ENCODE results near the gene OPA1. TPM values are rescaled to one million over a fixed set of nuclear protein-coding genes. Genes with fewer than 3 reads are reported as not detected.
A peak's percentile ranks its signal among the peaks of the same experiment; 100 is the strongest.

The OPA1 gene
- total and polyA plus RNA-seq, 4 donors: 51.9 to 124 (median 88.3) TPM

GRCh38 chr3:193736616-193737015 is 143.6 kb downstream of the OPA1 start:
- H3K9me3 ChIP-seq (ENCODE audit: control insufficient read depth, insufficient read depth, low read length): no peaks in the 10 kb centered on the region
- DNase-seq (ENCODE audit: low read depth in 4 of 6, low spot score in 6 of 6): no peak
- H3K27me3 ChIP-seq (ENCODE audit: control insufficient read depth, insufficient read depth, low read length): peaks cover 2% of the 10 kb centered on the region
- WGBS (ENCODE audit: insufficient coverage): 93% methylated on average over 8 of the region's 8 CpGs
- H3K36me3 ChIP-seq (ENCODE audit: control insufficient read depth, insufficient read depth, low read length): no peaks in the 10 kb centered on the region
- no peak overlapping the region for H3K27ac ChIP-seq (ENCODE audit: low read depth, low read length)
- no peak overlapping the region for H3K4me3 ChIP-seq (ENCODE audit: low read depth, low read length)
- H3K4me1 ChIP-seq (ENCODE audit: control insufficient read depth, insufficient read depth, low read length): peaks cover 4% of the 10 kb centered on the region

- no peak overlapping the region for H3K4me3 ChIP-seq (ENCODE audit: low read depth, low read length)
- peak in 2 of 6 donors; percentile 44 to 46 for DNase-seq (ENCODE audit: low read depth in 4 of 6, low spot score in 6 of 6)
- H3K36me3 ChIP-seq (ENCODE audit: control insufficient read depth, insufficient read depth, low read length): no peaks in the 10 kb centered on the region
- peaks cover 2% of the 10 kb centered on the region for H3K27me3 ChIP-seq (ENCODE audit: control insufficient read depth, insufficient read depth, low read length)
- H3K27ac ChIP-seq (ENCODE audit: low read depth, low read length): no peak overlapping the region
- H3K9me3 ChIP-seq (ENCODE audit: control insufficient read depth, insufficient read depth, low read length): no peaks in the 10 kb centered on the region
- H3K4me1 ChIP-seq (ENCODE audit: control insufficient read depth, insufficient read depth, low read length): peaks cover 4% of the 10 kb centered on the region
- 51% methylated on average over 17 of the region's 17 CpGs for WGBS (ENCODE audit: insufficient coverage)
Observed at GRCh38 chr3:193737191-193737751, 144.3 kb downstream of the OPA1 start.

GRCh38 chr3:193742628-193743027 is 149.6 kb downstream of the OPA1 start:
- WGBS (ENCODE audit: insufficient coverage): no CpG with 5 or more reads among the region's 4 CpGs
- no peak overlapping the region for H3K27ac ChIP-seq (ENCODE audit: low read depth, low read length)

GRCh38 chr3:193743702-193744047 is 150.7 kb downstream of the OPA1 start:
- Histone ChIP-seq H3K36me3 (ENCODE audit: control insufficient read depth, insufficient read depth, low read length) (no peaks in the 10 kb centered on the region), H3K4me1 (ENCODE audit: control insufficient read depth, insufficient read depth, low read length) (peaks cover 10% of the 10 kb centered on the region)
- WGBS (ENCODE audit: insufficient coverage): 63% methylated on average over 6 of the region's 8 CpGs

More at GRCh38 chr3:193742628-193743027, 149.6 kb downstream of the OPA1 start:
- Histone ChIP-seq H3K36me3 (ENCODE audit: control insufficient read depth, insufficient read depth, low read length) (no peaks in the 10 kb centered on the region), H3K4me1 (ENCODE audit: control insufficient read depth, insufficient read depth, low read length) (peaks cover 10% of the 10 kb centered on the region), H3K9me3 (ENCODE audit: control insufficient read depth, insufficient read depth, low read length) (no peaks in the 10 kb centered on the region), H3K27me3 (ENCODE audit: control insufficient read depth, insufficient read depth, low read length) (no peaks in the 10 kb centered on the region), H3K4me3 (ENCODE audit: low read depth, low read length) (no peak overlapping the region)
- DNase-seq (ENCODE audit: low read depth in 4 of 6, low spot score in 6 of 6): no peak

GRCh38 chr3:193744048-193744821 is 151.2 kb downstream of the OPA1 start:
- Histone ChIP-seq H3K4me1 (ENCODE audit: control insufficient read depth, insufficient read depth, low read length) (peaks cover 10% of the 10 kb centered on the region), H3K9me3 (ENCODE audit: control insufficient read depth, insufficient read depth, low read length) (no peaks in the 10 kb centered on the region), H3K36me3 (ENCODE audit: control insufficient read depth, insufficient read depth, low read length) (no peaks in the 10 kb centered on the region), H3K4me3 (ENCODE audit: low read depth, low read length) (no peak overlapping the region), H3K27me3 (ENCODE audit: control insufficient read depth, insufficient read depth, low read length) (no peaks in the 10 kb centered on the region), H3K27ac (ENCODE audit: low read depth, low read length) (no peak overlapping the region)
- DNase-seq (ENCODE audit: low read depth in 4 of 6, low spot score in 6 of 6): peak in 1 of 6 donors; percentile 51
- WGBS (ENCODE audit: insufficient coverage): 82% methylated on average over 12 of the region's 13 CpGs

More at GRCh38 chr3:193743702-193744047, 150.7 kb downstream of the OPA1 start:
- H3K27me3 ChIP-seq (ENCODE audit: control insufficient read depth, insufficient read depth, low read length): no peaks in the 10 kb centered on the region
- H3K4me3 ChIP-seq (ENCODE audit: low read depth, low read length): no peak overlapping the region
- no peaks in the 10 kb centered on the region for H3K9me3 ChIP-seq (ENCODE audit: control insufficient read depth, insufficient read depth, low read length)
- H3K27ac ChIP-seq (ENCODE audit: low read depth, low read length): no peak overlapping the region
- DNase-seq (ENCODE audit: low read depth in 4 of 6, low spot score in 6 of 6): no peak

- no peak overlapping the region for H3K4me3 ChIP-seq (ENCODE audit: low read depth, low read length)
- H3K36me3 ChIP-seq (ENCODE audit: control insufficient read depth, insufficient read depth, low read length): no peaks in the 10 kb centered on the region
- no peak overlapping the region for H3K27ac ChIP-seq (ENCODE audit: low read depth, low read length)
- peaks cover 10% of the 10 kb centered on the region for H3K4me1 ChIP-seq (ENCODE audit: control insufficient read depth, insufficient read depth, low read length)
- no peaks in the 10 kb centered on the region for H3K27me3 ChIP-seq (ENCODE audit: control insufficient read depth, insufficient read depth, low read length)
- no peaks in the 10 kb centered on the region for H3K9me3 ChIP-seq (ENCODE audit: control insufficient read depth, insufficient read depth, low read length)
- DNase-seq (ENCODE audit: low read depth in 4 of 6, low spot score in 6 of 6): peak in 2 of 6 donors; percentile 26 to 73
- 41% methylated on average over 8 of the region's 9 CpGs for WGBS (ENCODE audit: insufficient coverage)
Observed at GRCh38 chr3:193744822-193745684, 152.0 kb downstream of the OPA1 start.

GRCh38 chr3:193746832-193747231 is 153.8 kb downstream of the OPA1 start:
- DNase-seq (ENCODE audit: low read depth in 4 of 6, low spot score in 6 of 6): no peak
- H3K4me3 ChIP-seq (ENCODE audit: low read depth, low read length): no peak overlapping the region

More at GRCh38 chr3:193746832-193747231, 153.8 kb downstream of the OPA1 start:
- Histone ChIP-seq H3K27ac (ENCODE audit: low read depth, low read length) (no peak overlapping the region), H3K27me3 (ENCODE audit: control insufficient read depth, insufficient read depth, low read length) (no peaks in the 10 kb centered on the region), H3K9me3 (ENCODE audit: control insufficient read depth, insufficient read depth, low read length) (no peaks in the 10 kb centered on the region), H3K36me3 (ENCODE audit: control insufficient read depth, insufficient read depth, low read length) (no peaks in the 10 kb centered on the region), H3K4me1 (ENCODE audit: control insufficient read depth, insufficient read depth, low read length) (peaks cover 10% of the 10 kb centered on the region)
- WGBS (ENCODE audit: insufficient coverage): no CpG with 5 or more reads among the region's 5 CpGs

Small RNA genes lying within 50 kb of the gene (small RNA-seq; reads per million reads assigned to genes)
- gene RF00019 (ENCODE audit: low replicate concordance) (not detected), gene RN7SL447P (ENCODE audit: low replicate concordance) (not detected)

Other genes starting within 250 kb of the OPA1 start
- gene ATP13A5, start 214.5 kb upstream of the OPA1 start, total RNA-seq: 1 to 10 TPM in 1 of 2 donors, under 1 TPM in 1; 0.89 to 1.5 TPM
- 1 to 10 TPM; 2.6 to 3.9 TPM for gene ATP13A5, start 214.5 kb upstream of the OPA1 start, polyA plus RNA-seq (ENCODE audit: insufficient read length in 2 of 2)
- gene ATP13A4, start 38.3 kb upstream of the OPA1 start, total RNA-seq: 10 to 100 TPM; 26.4 to 43.9 TPM
- gene ATP13A4, start 38.3 kb upstream of the OPA1 start, polyA plus RNA-seq (ENCODE audit: insufficient read length in 2 of 2): 10 to 100 TPM; 45.2 to 53.4 TPM